ENCODE results near the gene SIK3. TPM values are rescaled to one million over a fixed set of nuclear protein-coding genes. Genes with fewer than 3 reads are reported as not detected.
"Not testable (repeated sequence)": the region's sequence is repeated elsewhere in the genome, so short reads cannot be mapped to it uniquely, and the experiment has no call there.

SIK3 gene
- total and polyA plus RNA-seq, 11 donors, result 11.8 to 67.4 (median 38.1) TPM

- intact Hi-C loops (cut with DNase I), result no loop called here
- ATAC-seq (no peak), DNase-seq (no peak)
- H3K4me1 ChIP-seq, result peaks cover 0 to 29% (median 16%) of the 10 kb centered on the region in 12 donors
- no peak overlapping the region for H3K27ac ChIP-seq
- no peak for TF ChIP-seq POLR2A (IDR thresholded peaks at IDR 0.05)
- TF ChIP-seq CTCF (IDR thresholded peaks at IDR 0.05), result no peak
- H3K36me3 ChIP-seq, result no peaks in the 10 kb centered on the region
- H3K9me3 ChIP-seq, result no peaks in the 10 kb centered on the region
- no peaks in the 10 kb centered on the region for H3K27me3 ChIP-seq
- no peak overlapping the region for H3K4me3 ChIP-seq
These were observed 63.3 kb downstream of the SIK3 start for GRCh38 chr11:117034901-117035300.

GRCh38 chr11:117026593-117027330 lies 71.5 kb downstream of the SIK3 start:
- peaks cover 0 to 50% (median 15%) of the 10 kb centered on the region in 12 donors for H3K4me1 ChIP-seq
- TF ChIP-seq POLR2A (IDR thresholded peaks at IDR 0.05) (no peak), CTCF (IDR thresholded peaks at IDR 0.05) (no peak)
- ATAC-seq (peak in 2 of 4 donors; percentile 33 to 54), DNase-seq (no peak)
- no peaks in the 10 kb centered on the region for H3K27me3 ChIP-seq
- H3K9me3 ChIP-seq, result no peaks in the 10 kb centered on the region
- H3K36me3 ChIP-seq, result no peaks in the 10 kb centered on the region
- 81 to 87% (median 85%) methylated on average over 6 of the region's 6 CpGs for WGBS, 4 donors
- no peak overlapping the region for H3K27ac ChIP-seq
- intact Hi-C loops (cut with DNase I), result loop anchor here in 1 of 10 donors (10.0 kb wide), 1 partner anchor 68 kb away; the partner anchor contains the start of gene SIK3
- H3K4me3 ChIP-seq, result no peak overlapping the region

- ATAC-seq, H3K36me3 ChIP-seq, H3K27ac ChIP-seq, DNase-seq, H3K27me3 ChIP-seq, H3K4me3 ChIP-seq, H3K9me3 ChIP-seq: not testable (repeated sequence)
- intact Hi-C loops (cut with DNase I), result loop anchor here in 1 of 10 donors (10.0 kb wide), 1 partner anchor 71 kb away; the partner anchor contains the start of gene SIK3
- peaks cover 0 to 67% (median 23%) of the 10 kb centered on the region in 12 donors for H3K4me1 ChIP-seq
- 96 to 98% (median 97%) methylated on average over 7 of the region's 7 CpGs for WGBS, 4 donors
These were observed 74.5 kb downstream of the SIK3 start for GRCh38 chr11:117023707-117024106.

GRCh38 chr11:117023178-117023577 lies 75.0 kb downstream of the SIK3 start:
- peaks cover 0 to 71% (median 23%) of the 10 kb centered on the region in 12 donors for H3K4me1 ChIP-seq
- ATAC-seq (no peak), DNase-seq (no peak)
- no peaks in the 10 kb centered on the region for H3K9me3 ChIP-seq
- WGBS, 4 donors, result 76 to 88% (median 80%) methylated on average over 3 of the region's 3 CpGs
- no peaks in the 10 kb centered on the region for H3K36me3 ChIP-seq
- H3K27me3 ChIP-seq, result no peaks in the 10 kb centered on the region
- intact Hi-C loops (cut with DNase I), result loop anchor here in 1 of 10 donors (10.0 kb wide), 1 partner anchor 72 kb away; the partner anchor contains the start of gene SIK3
- TF ChIP-seq POLR2A (IDR thresholded peaks at IDR 0.05) (no peak), CTCF (IDR thresholded peaks at IDR 0.05) (no peak)
- no peak overlapping the region for H3K27ac ChIP-seq
- H3K4me3 ChIP-seq, result no peak overlapping the region

Data from heart left ventricle (tissue), 16 donors.